ENCODE measurements around the gene SLC25A23.

The SLC25A23 gene

GRCh38 chr19:6481541-6482342 lies 22.1 kb upstream of the SLC25A23 start, which contains the start of gene DENND1C:
Gene DENND1C (minus strand): TSS chr19:6481787. CDS start chr19:6481695, 92 bp downstream.
- TF ChIP-seq CTCF (IDR thresholded peaks at IDR 0.05; ENCODE audit: unreplicated experiment in 3 of 3): peak; percentile 26 to 55 (median 30)
- no peaks in the 10 kb centered on the region for H3K36me3 Mint-ChIP-seq (ENCODE audit: low read depth)
- no peak within 1 kb of the TSS for H3K4me3 Mint-ChIP-seq
- H3K9me3 Mint-ChIP-seq: no peaks in the 10 kb centered on the region
- H3K27me3 Mint-ChIP-seq (ENCODE audit: low read depth): peaks cover 15% of the 10 kb centered on the region
- H3K4me1 Mint-ChIP-seq: no peaks in the 10 kb centered on the region
- no peak within 1 kb of the TSS for H3K27ac Mint-ChIP-seq

GRCh38 chr19:6480848-6481415 lies 21.3 kb upstream of the SLC25A23 start:
- H3K27me3 Mint-ChIP-seq (ENCODE audit: low read depth): peaks cover 22% of the 10 kb centered on the region
- no peak for TF ChIP-seq CTCF (IDR thresholded peaks at IDR 0.05; ENCODE audit: unreplicated experiment in 3 of 3)
- H3K36me3 Mint-ChIP-seq (ENCODE audit: low read depth): no peaks in the 10 kb centered on the region
- no peaks in the 10 kb centered on the region for H3K9me3 Mint-ChIP-seq
- H3K4me3 Mint-ChIP-seq: no peak overlapping the region
- H3K27ac Mint-ChIP-seq: no peak overlapping the region
- H3K4me1 Mint-ChIP-seq: no peaks in the 10 kb centered on the region

GRCh38 chr19:6479836-6480398 lies 20.3 kb upstream of the SLC25A23 start:
- H3K27ac Mint-ChIP-seq: no peak overlapping the region
- no peaks in the 10 kb centered on the region for H3K4me1 Mint-ChIP-seq
- peaks cover 32% of the 10 kb centered on the region for H3K27me3 Mint-ChIP-seq (ENCODE audit: low read depth)
- H3K4me3 Mint-ChIP-seq: no peak overlapping the region
- TF ChIP-seq CTCF (IDR thresholded peaks at IDR 0.05; ENCODE audit: unreplicated experiment in 3 of 3): no peak
- no peaks in the 10 kb centered on the region for H3K9me3 Mint-ChIP-seq
- no peaks in the 10 kb centered on the region for H3K36me3 Mint-ChIP-seq (ENCODE audit: low read depth)

- Mint-ChIP-seq H3K4me1 (no peaks in the 10 kb centered on the region), H3K36me3 (ENCODE audit: low read depth) (no peaks in the 10 kb centered on the region), H3K27ac (no peak overlapping the region), H3K4me3 (no peak overlapping the region), H3K9me3 (no peaks in the 10 kb centered on the region), H3K27me3 (ENCODE audit: low read depth) (peaks cover 40% of the 10 kb centered on the region)
- no peak for TF ChIP-seq CTCF (IDR thresholded peaks at IDR 0.05; ENCODE audit: unreplicated experiment in 3 of 3)
Observed at GRCh38 chr19:6478815-6479214, 19.2 kb upstream of the SLC25A23 start.

- TF ChIP-seq CTCF (IDR thresholded peaks at IDR 0.05; ENCODE audit: unreplicated experiment in 3 of 3): no peak
- Mint-ChIP-seq H3K4me1 (no peaks in the 10 kb centered on the region), H3K4me3 (peak overlapping the region in 2 of 3 experiments; percentile 30 to 76)
Observed at GRCh38 chr19:6476896-6477431, 17.4 kb upstream of the SLC25A23 start.

More at GRCh38 chr19:6476896-6477431, 17.4 kb upstream of the SLC25A23 start:
- Mint-ChIP-seq H3K9me3 (no peaks in the 10 kb centered on the region), H3K36me3 (ENCODE audit: low read depth) (no peaks in the 10 kb centered on the region), H3K27ac (no peak overlapping the region), H3K27me3 (ENCODE audit: low read depth) (peaks cover 37% of the 10 kb centered on the region)
